NCI-H187 (cell line): ENCODE measurements around the gene CASTOR2.
"Not testable (repeated sequence)": the region's sequence is repeated elsewhere in the genome, so short reads cannot be mapped to it uniquely, and the experiment has no call there.

ENCODE experiments used
- DNase-seq, 2 experiments: peaks; one replicate each; lab custom pipeline; 2025; lab: John Stamatoyannopoulos, UW

The CASTOR2 gene

GRCh38 chr7:74994869-74995543, 30.5 kb downstream of the CASTOR2 start:
- not testable (repeated sequence) for DNase-seq

- not testable (repeated sequence) for DNase-seq
Observed at GRCh38 chr7:74996361-74996760, 31.9 kb downstream of the CASTOR2 start.

GRCh38 chr7:74997811-74998210, 33.3 kb downstream of the CASTOR2 start:
- not testable (repeated sequence) for DNase-seq

DNA sequence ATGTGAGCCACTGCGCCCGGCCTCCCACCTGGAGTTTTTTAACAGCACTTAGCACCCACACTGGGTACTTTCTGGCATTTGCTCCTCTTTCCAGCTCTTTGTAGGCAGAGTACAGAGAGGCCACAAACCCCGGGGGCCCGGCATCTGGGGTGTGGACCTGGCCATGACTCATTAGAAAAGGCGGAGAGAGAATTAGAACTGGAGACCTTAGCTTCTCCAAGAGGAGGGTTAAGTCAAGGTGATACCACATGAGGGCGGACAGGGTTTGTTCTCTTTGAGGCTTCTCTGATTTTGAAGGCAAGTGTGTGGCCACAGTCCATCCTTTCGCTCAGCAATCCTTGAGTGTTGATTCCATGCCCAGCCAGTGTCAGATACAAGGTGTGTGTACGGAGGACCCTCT, 36.9 kb downstream of the CASTOR2 start:
- DNase-seq = not testable (repeated sequence)

GRCh38 chr7:75010036-75010435, 45.5 kb downstream of the CASTOR2 start:
- DNase-seq = no peak

DNA sequence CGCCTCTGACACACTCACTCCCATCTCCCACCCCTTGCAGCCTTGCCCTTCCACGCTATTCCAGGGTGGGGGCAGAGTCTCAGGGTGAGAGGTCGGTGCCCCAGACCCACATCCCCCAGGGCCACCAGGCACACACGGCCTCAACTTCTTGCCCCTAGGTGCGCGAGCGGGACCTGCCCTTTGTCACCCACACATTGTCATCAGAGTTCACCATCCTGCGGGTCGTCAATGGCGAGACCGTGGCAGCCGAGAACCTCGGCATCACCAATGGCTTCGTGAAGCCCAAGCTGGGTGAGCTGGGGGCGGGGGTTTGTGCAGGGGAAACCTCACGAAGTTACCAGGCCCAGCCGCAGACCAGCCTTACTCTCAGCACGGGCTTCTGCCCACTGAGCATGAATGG, 53.3 kb downstream of the CASTOR2 start:
- DNase-seq = no peak

DNA sequence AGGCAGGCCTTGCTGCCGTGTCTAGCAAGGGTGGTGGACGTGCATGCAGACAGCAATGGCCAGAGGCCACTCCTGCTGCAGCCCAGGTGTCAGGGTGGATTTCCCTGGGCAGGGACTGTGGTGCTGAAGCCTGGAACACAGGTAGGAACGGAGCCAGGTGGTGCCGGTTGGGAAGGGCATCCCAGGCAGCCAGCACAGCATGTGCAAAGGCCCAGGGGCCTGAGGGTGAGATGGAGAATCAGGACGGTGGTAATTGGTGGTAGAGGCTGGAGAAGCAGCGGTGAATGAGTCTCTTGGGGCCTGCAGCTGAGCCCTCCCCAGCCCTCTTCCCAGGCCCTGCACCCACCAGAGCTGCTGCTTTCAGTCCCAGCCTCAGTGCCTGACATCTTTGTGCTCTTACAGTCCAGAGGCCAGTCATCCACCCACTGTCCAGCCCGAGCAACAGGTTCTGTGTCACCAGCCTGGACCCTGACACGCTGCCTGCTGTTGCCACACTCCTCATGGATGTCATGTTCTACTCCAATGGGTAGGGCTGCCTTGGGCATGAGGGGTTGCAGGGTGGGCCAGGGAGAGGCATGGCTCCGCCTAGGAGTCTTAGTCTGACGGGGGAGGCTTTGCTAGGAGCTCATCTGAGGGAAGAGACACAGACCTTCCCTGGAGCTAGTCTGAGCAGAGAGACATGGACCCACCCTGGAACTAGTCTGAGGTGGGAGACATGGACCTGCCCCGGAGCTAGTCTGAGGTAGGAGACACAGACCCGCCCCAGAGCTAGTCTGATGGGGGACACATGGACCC, 54.3 kb downstream of the CASTOR2 start:
- DNase-seq = no peak

- DNase-seq = no peak
Observed at GRCh38 chr7:75019800-75020199, 55.3 kb downstream of the CASTOR2 start.

GRCh38 chr7:75024922-75025321, 60.4 kb downstream of the CASTOR2 start:
- DNase-seq = no peak

DNA sequence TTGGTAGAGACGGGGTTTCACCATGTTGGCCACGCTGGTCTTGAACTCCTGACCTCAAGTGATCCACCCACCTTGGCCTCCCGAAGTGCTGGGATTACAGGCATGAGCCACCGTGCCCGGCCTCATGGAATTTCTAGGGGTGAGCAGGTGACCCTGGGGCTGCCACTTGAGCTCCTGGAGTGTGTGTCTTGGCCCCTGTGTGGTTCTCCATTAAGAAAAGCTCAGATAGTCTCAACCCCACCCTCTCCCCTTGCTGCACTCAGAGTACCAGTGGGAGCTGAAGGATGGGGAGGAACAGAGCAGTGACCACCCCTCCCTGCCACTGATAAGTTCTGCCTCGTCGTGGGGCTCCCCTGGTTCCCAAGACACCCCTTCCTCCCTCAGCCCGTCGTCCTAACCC, 63.8 kb downstream of the CASTOR2 start:
- DNase-seq = no peak

- no peak for DNase-seq
Observed at GRCh38 chr7:75033064-75033463, 68.6 kb downstream of the CASTOR2 start.

- no peak for DNase-seq
Observed at GRCh38 chr7:75033826-75034225, 69.3 kb downstream of the CASTOR2 start.

- no peak for DNase-seq
Observed at GRCh38 chr7:75038508-75038907, 74.0 kb downstream of the CASTOR2 start.

GRCh38 chr7:75039166-75039565, 74.7 kb downstream of the CASTOR2 start:
- no peak for DNase-seq

- no peak for DNase-seq
Observed at GRCh38 chr7:75039709-75040108, 75.2 kb downstream of the CASTOR2 start.

DNA sequence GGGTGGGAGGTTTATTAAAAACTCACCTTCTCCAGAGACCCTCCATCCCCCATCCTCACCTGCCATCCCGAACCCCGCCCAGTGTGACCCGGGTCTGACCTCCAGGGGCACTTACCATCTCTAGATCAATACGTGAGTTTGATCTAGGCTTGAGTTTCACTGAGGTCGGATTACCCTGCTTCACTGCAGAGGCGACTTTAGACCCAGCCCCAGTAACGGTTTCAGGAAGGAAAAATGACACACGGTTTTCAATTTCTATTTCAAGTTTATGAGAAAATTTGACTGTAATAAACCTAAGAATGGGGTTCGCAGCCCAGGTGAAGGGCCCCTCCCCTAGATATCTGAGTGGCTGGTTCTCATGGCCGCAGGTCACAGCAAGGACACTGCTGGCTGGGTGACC, 76.0 kb downstream of the CASTOR2 start:
- DNase-seq = no peak

DNA sequence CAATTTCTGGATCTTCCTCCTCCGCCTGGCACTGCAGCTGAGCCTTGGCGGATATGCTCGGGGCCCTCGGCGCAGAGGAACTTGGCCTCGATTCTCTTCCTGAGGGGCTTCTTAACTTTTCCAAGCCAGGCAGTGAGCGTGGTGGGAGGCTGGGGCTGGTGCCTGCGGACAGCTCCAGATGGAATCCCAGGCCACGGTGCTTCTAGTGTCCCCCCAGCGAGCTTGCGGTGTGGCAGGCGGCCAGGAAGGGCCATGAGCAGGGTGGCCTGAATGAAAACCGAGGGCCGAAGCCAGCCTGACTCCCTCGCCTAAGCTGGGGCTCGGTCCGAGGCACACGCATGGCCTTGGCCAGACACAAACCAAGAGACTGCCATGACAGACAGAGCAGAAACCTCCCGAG, 77.8 kb downstream of the CASTOR2 start:
- DNase-seq = no peak

- DNase-seq = no peak
Observed at GRCh38 chr7:75042831-75043703, 78.6 kb downstream of the CASTOR2 start.

- DNase-seq = no peak
Observed at GRCh38 chr7:75045881-75046280, 81.4 kb downstream of the CASTOR2 start.

DNA sequence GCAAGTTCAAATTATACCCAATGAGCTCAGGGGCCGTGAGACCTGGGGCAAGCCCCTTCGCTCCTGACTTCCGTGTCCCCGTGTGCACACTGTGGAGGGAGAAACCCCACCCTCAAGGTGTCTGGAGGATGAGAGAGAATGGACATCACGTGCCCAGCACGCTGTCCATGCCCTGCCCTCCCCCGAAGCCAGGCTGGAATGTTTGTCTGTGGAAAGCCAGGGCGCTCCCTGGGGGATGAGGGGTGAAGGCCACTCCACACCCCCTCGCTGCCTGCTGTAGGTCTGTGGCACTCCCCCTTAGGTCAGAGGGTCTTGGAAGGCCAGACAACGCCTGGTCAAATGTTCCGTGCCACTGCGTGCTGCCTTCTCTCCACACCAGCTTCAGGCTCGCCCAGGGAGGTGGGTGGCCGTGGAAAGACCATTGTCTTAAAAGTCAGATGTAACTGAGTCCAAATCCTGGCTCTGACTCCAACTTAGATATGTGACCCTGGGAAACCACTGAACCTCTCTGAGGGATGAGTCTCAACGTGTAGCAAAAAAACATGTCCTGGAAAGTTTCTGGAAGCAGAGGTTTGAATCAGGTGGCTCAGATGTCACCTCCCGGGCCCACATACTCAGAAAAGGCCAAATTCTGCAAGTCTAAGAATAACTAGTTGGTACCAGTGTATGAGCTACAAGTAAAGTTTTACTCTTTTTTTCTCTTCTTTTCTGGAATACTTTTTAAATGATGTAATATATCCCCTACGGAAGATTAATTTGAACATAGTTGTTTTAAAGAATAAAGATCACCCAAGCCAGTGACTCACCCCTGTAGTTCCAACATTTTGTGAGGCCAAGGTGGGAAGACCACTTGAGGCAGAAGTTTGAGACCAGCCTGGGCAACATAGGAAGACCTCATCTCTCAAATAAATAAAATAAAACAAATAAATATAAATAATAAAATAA, 84.2 kb downstream of the CASTOR2 start:
- no peak for DNase-seq

DNA sequence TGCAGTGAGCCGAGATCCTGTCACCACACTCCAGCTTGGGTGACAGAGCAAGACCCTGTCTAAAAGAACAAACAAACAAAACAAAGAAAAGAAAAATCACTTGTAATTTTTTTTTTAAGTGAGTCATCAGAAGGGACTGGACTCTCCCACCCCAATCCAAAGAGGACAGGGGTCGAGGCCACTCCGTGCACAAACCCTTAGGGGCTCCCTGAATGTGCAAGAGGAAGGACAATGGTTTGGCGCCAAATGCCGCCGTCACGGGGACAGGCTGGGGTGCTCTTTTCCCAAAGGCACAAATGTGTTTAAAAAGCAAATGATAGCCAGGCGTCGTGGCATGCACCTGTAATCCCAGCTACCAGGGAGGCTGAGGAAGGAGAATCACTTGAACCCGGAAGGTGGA, 85.3 kb downstream of the CASTOR2 start:
- DNase-seq = no peak
